D341Med (cell line): ENCODE data around the gene COL18A1.
"Not testable (repeated sequence)": the region's sequence is repeated elsewhere in the genome, so short reads cannot be mapped to it uniquely, and the experiment has no call there.

Experiments used
- DNase-seq: peaks from one replicate; pipeline ENCODE4 v3.0.0; 2012; ENCODE audit warnings: low spot score

COL18A1 gene

GRCh38 chr21:45367402-45368351 is 37.3 kb upstream of the COL18A1 start:
- no peak for DNase-seq

DNA sequence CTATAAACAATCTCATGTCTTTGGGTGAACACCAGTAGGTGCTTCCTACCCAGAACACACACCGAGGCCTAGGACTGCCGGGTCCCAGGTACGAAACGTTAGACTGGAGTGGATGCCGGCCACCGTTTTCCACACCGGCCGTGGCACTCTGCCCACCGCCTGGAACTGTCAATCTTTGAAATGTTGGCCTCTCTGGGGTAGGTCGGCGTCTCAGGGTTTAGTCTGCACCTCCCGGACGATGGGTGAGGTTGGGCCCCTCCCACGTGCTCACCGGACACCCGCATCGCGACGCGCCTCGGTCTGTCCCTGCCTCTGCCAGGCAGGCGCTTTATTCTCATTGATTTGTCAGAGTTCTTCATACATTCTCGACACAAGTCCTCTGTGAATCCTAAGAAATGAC is 35.9 kb upstream of the COL18A1 start:
- DNase-seq = not testable (repeated sequence)

GRCh38 chr21:45370575-45370974 is 34.4 kb upstream of the COL18A1 start:
- no peak for DNase-seq

- no peak for DNase-seq
Measured at GRCh38 chr21:45371081-45371480, 33.9 kb upstream of the COL18A1 start.

DNA sequence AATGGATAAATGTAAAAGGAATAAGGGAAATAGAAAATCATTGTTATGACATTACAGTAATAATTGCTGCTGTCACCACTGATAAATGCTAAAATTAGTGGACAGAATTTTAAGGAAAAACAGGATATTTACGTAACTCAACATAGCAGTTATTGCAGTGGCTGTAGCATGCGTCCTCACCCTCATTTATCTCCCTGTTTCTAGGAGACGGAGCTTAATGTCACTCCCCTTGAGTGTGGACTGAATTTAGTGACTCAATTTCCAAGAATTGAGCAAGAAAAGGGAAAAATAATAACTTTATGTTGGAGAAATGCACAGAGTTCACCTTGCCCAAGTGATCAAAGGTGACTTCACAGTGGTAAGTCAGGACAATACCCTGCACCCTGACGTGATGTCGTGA is 33.3 kb upstream of the COL18A1 start:
- DNase-seq = no peak

DNA sequence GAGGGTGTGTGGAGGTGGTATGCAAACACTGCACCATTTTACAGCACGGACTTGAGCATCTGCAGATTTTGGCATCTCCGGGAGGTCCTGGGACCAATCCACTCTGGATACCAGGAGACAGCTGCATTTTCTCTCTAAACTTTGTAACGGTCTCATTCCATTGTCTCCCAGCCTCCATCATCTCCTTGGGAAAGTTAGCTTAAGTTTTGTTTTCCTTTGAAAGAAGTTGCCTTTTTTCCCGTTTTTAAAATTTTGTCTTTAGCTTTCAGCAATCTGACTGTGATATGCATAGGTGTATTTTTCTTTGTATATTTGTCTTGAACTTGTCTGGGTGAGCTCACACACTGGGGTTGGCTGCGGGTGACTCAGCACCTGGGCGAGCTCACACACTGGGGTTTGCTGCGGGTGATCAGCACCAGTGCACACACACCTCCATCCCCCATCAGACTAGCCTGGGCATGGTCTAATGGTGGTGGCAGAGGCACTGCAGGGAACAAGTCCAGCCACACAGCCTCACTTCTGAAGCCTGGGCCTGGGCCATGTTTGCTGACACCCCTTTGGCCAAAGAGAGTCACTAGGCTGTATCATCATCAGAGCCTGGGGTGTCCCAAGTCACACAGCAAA is 32.1 kb upstream of the COL18A1 start:
- no peak for DNase-seq

GRCh38 chr21:45373991-45374816 is 30.8 kb upstream of the COL18A1 start:
- no peak for DNase-seq

GRCh38 chr21:45374826-45375455 is 30.0 kb upstream of the COL18A1 start:
- DNase-seq = no peak

- DNase-seq = no peak
Measured at GRCh38 chr21:45376459-45377324, 28.3 kb upstream of the COL18A1 start.

- no peak for DNase-seq
Measured at GRCh38 chr21:45377325-45377709, 27.6 kb upstream of the COL18A1 start.

DNA sequence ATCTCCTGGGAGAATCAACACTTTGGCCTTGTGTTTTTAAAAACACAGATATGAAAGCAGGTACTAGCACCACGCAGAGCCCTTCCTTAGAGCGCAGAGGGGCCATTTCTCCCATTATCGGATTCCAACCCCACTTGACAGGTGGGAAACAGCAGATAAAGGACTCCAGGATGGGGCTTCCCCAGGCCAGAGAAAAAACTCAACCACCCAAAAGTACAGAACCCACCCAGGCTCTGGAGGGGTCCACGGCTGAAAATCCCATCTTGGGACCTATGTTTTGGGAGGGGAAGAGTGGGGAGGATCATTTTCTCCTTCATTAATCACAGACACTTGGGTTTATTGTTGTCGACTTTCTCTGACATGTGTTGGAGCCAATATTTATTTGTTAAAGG is 27.1 kb upstream of the COL18A1 start:
- no peak for DNase-seq

- DNase-seq = no peak
Measured at GRCh38 chr21:45378258-45378966, 26.6 kb upstream of the COL18A1 start.

- DNase-seq = no peak
Measured at GRCh38 chr21:45379171-45379900, 25.6 kb upstream of the COL18A1 start.

GRCh38 chr21:45379901-45380330 is 25.0 kb upstream of the COL18A1 start:
- no peak for DNase-seq

- no peak for DNase-seq
Measured at GRCh38 chr21:45380566-45380965, 24.4 kb upstream of the COL18A1 start.

DNA sequence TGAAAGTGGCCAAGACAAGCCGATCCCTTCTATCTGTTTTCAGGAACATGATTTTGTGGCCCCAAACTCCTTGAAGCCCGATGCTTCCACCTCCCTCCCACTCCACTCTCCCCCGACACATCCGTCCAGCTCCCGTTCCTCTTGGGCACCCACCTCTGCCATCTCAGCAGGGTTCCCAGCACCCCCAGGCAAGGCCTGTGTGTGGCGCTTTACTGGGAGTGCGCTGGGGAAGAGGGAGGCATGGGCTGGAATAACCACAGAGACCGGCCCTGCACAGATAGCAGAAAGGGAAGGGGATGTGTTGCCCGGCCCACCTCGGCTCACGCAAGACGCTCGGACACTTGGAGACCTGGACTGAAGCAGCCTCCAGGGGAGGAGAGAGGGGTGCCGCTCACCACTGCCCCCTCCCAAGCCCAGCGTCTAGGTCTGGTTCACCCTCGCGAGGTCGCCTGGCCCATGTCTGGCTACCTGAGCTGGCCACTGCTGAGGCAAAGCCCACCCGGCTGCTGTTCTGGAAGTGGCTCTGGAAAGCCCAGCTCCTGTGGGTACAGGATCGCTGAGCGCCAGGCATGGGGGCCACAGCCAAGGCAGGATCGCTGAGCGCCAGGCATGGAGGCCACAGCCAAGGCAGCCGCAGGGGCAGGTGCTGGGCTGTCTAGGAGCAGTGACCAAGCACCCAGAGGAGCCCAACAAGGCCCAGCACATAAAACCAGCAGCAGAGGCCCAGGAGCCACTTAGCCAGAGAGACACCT is 23.8 kb upstream of the COL18A1 start:
- DNase-seq = no peak

DNA sequence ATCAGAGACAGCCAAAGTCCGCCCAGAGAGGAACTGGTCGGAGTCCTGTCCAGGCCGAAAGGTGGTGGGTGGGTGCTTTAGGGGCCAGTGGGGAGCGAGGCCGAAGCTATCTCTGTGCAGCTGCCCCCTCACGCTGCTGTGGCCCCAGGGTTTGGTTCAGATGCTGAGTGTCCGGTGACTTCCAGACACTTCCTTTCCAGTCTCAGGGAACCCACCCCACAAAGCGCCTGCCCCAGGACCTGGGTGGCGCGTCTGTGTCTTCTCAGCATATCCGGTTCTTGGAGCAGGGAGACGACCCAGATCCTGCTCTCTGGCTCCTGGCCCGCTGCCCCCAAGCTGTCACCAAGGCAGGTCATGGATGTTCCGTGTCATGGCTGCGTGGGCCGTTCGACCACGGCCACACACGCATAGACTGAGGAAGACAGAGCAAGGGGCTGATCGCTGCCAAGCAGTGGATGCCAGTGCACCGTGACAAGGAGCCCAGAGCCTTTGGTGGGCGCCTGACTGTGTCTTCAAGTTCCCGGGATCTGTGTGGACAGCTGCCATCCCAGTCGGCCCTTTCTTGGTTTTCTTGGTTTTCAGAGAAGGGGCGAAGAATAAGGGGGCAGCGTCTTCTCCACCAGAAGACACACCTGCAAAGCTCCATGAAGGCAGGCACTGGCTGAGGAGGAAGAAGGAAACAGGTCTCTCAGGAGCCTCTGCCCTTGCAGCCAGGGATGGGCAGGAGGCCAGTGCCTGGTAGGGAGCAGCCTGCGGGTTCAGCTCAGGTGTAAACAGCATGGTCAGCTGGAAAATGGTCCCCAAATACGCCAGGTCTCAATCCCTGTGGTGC is 22.9 kb upstream of the COL18A1 start:
- DNase-seq = no peak

GRCh38 chr21:45382697-45382997 is 22.3 kb upstream of the COL18A1 start:
- no peak for DNase-seq
